ENCODE data around the gene NELL2. TPM values are rescaled to one million over a fixed set of nuclear protein-coding genes. Genes with fewer than 3 reads are reported as not detected.
"Not testable (repeated sequence)": the region's sequence is repeated elsewhere in the genome, so short reads cannot be mapped to it uniquely, and the experiment has no call there.

The NELL2 gene
- total RNA-seq, 1 experiment from 2014 or later, result 1.1 TPM

GRCh38 chr12:44741292-44741980 lies 134.7 kb downstream of the NELL2 start:
- H3K4me1 ChIP-seq (ENCODE audit: control insufficient read depth in 1 of 2, insufficient read depth in 2 of 2, low read length in 2 of 2); ATAC-seq; H3K9me3 ChIP-seq (ENCODE audit: control insufficient read depth in 1 of 2, insufficient read depth in 1 of 2, low read depth in 1 of 2, low read length in 2 of 2); POLR2A ChIA-PET; RAD21 ChIA-PET (ENCODE audit: low non-redundant PET in 1 of 2, low total read pairs in 2 of 2, uncharacterized antibody in 2 of 2, unreplicated experiment in 2 of 2); H3K4me3 ChIP-seq (replicated peaks in 1 of 2; ENCODE audit: low read depth in 1 of 2, low read length in 2 of 2); H2AFZ ChIP-seq (ENCODE audit: low read depth, low read length, poor library complexity, severe bottlenecking); BruUV-seq (replicated peaks); H3K79me2 ChIP-seq (ENCODE audit: insufficient read depth, low read length); H3K4me2 ChIP-seq (ENCODE audit: low read length); DNase-seq (ENCODE audit: low read depth, low spot score); H3K27me3 ChIP-seq (ENCODE audit: insufficient read depth, low read length); H3K27ac ChIP-seq (ENCODE audit: low read depth, low read length); H3K9ac ChIP-seq (ENCODE audit: low read length); CTCF ChIA-PET; H4K20me1 ChIP-seq (ENCODE audit: insufficient read depth); intact Hi-C loops (cut with micrococcal nuclease); H3K9me2 ChIP-seq (ENCODE audit: insufficient read depth); H3K36me3 ChIP-seq (ENCODE audit: control insufficient read depth in 1 of 2, insufficient read depth in 2 of 2, low read length in 2 of 2): not testable (repeated sequence)

GRCh38 chr12:44738051-44738450 lies 138.1 kb downstream of the NELL2 start:
- intact Hi-C loops (cut with micrococcal nuclease), result no loop called here
- TF ChIP-seq EZH2phosphoT487 (IDR thresholded peaks at IDR 0.05; ENCODE audit: borderline replicate concordance), result no peak
- no peak for TF ChIP-seq ELF1 (IDR thresholded peaks at IDR 0.05; ENCODE audit: borderline replicate concordance, low read depth)
- TF ChIP-seq POLR2A (IDR thresholded peaks at IDR 0.05; ENCODE audit: borderline replicate concordance, extremely low read depth, insufficient read depth, insufficient read length), result no peak
- no peak for TF ChIP-seq CTCF (IDR thresholded peaks at IDR 0.05 in 2 of 3, conservative IDR thresholded peaks at IDR 0.05 in 1 of 3; ENCODE audit: borderline replicate concordance in 1 of 3, insufficient read depth in 1 of 3, low read depth in 2 of 3, low read length in 2 of 3)
- TF ChIP-seq ZNF274 (IDR thresholded peaks at IDR 0.05; ENCODE audit: low read depth, low read length), result no peak
- TF ChIP-seq SRF (IDR thresholded peaks at IDR 0.05; ENCODE audit: low read depth), result no peak
- no peak for TF ChIP-seq RAD21 (IDR thresholded peaks at IDR 0.05; ENCODE audit: low read depth)
- TF ChIP-seq YY1 (IDR thresholded peaks at IDR 0.05; ENCODE audit: extremely low read depth, insufficient replicate concordance, low read depth, low read length), result no peak
- no peak for TF ChIP-seq ZBTB33 (IDR thresholded peaks at IDR 0.05; ENCODE audit: extremely low read depth, insufficient replicate concordance, low read length)
- no peak for TF ChIP-seq ATF3 (IDR thresholded peaks at IDR 0.05)
- no peak for TF ChIP-seq SP1 (IDR thresholded peaks at IDR 0.05; ENCODE audit: low read depth)
- no peak for TF ChIP-seq ZFX (IDR thresholded peaks at IDR 0.05)
- TF ChIP-seq CBX3 (IDR thresholded peaks at IDR 0.05; ENCODE audit: low read depth), result no peak
- no peak for TF ChIP-seq SIN3A (IDR thresholded peaks at IDR 0.05; ENCODE audit: low read depth)
- no peak for TF ChIP-seq EZH2 (IDR thresholded peaks at IDR 0.05)
- no peak for TF ChIP-seq FOSL1 (IDR thresholded peaks at IDR 0.05; ENCODE audit: low read depth)
- Histone ChIP-seq H3K4me2 (ENCODE audit: low read length) (no peak overlapping the region), H3K4me3 (replicated peaks in 1 of 2; ENCODE audit: low read depth in 1 of 2, low read length in 2 of 2) (no peak overlapping the region), H3K4me1 (ENCODE audit: control insufficient read depth in 1 of 2, insufficient read depth in 2 of 2, low read length in 2 of 2) (no peaks in the 10 kb centered on the region), H3K36me3 (ENCODE audit: control insufficient read depth in 1 of 2, insufficient read depth in 2 of 2, low read length in 2 of 2) (no peaks in the 10 kb centered on the region), H4K20me1 (ENCODE audit: insufficient read depth) (no peaks in the 10 kb centered on the region), H2AFZ (ENCODE audit: low read depth, low read length, poor library complexity, severe bottlenecking) (no peak overlapping the region), H3K9me3 (ENCODE audit: control insufficient read depth in 1 of 2, insufficient read depth in 1 of 2, low read depth in 1 of 2, low read length in 2 of 2) (no peaks in the 10 kb centered on the region), H3K27ac (ENCODE audit: low read depth, low read length) (no peak overlapping the region), H3K9ac (ENCODE audit: low read length) (no peak overlapping the region), H3K79me2 (ENCODE audit: insufficient read depth, low read length) (no peaks in the 10 kb centered on the region), H3K27me3 (ENCODE audit: insufficient read depth, low read length) (no peaks in the 10 kb centered on the region), H3K9me2 (ENCODE audit: insufficient read depth) (no peaks in the 10 kb centered on the region)
- ChIA-PET RAD21 (ENCODE audit: low non-redundant PET in 1 of 2, low total read pairs in 2 of 2, uncharacterized antibody in 2 of 2, unreplicated experiment in 2 of 2) (no interaction called here), CTCF (no interaction called here), POLR2A (no interaction called here)
- BruUV-seq (replicated peaks), result no TSS peak
- ATAC-seq (no peak), DNase-seq (ENCODE audit: low read depth, low spot score) (no peak)

Measured in HCT116 (cell line).